Measurements from ENCODE around the gene ANAPC5.

- no peak for TF ChIP-seq YY1 (IDR thresholded peaks at IDR 0.05; ENCODE audit: insufficient read depth, insufficient read length)
- TF ChIP-seq ZNF274 (IDR thresholded peaks at IDR 0.05; ENCODE audit: low read depth, low read length), result no peak
- TF ChIP-seq SUZ12 (IDR thresholded peaks at IDR 0.05; ENCODE audit: extremely low read depth, insufficient read depth, insufficient read length), result no peak
Measured at GRCh38 chr12:121331248-121331647, 21.0 kb downstream of the ANAPC5 start.

All from NT2/D1 (cell line).